ENCODE measurements around the gene CDK18.

The CDK18 gene

GRCh38 chr1:205579711-205580110, 75.2 kb downstream of the CDK18 start:
- Histone ChIP-seq H3K4me1 (ENCODE audit: low read length) (no peaks in the 10 kb centered on the region), H3K79me2 (ENCODE audit: low read length) (no peaks in the 10 kb centered on the region), H3K9me3 (replicated peaks; ENCODE audit: insufficient read depth, low read length) (no peaks in the 10 kb centered on the region), H3K4me2 (ENCODE audit: low read depth, low read length) (no peak overlapping the region), H4K20me1 (ENCODE audit: insufficient read depth, low read length) (no peaks in the 10 kb centered on the region), H3K9me2 (replicated peaks; ENCODE audit: insufficient read depth, low read length) (no peaks in the 10 kb centered on the region), H3K36me3 (replicated peaks; ENCODE audit: insufficient read depth, low read length) (no peaks in the 10 kb centered on the region), H2AFZ (ENCODE audit: low read length) (no peak overlapping the region), H3K27ac (ENCODE audit: low read length) (no peak overlapping the region), H3F3A (ENCODE audit: insufficient read depth, low read length) (no peaks in the 10 kb centered on the region), H3K27me3 (replicated peaks; ENCODE audit: insufficient read depth, low read length) (peaks cover 67% of the 10 kb centered on the region), H3K4me3 (ENCODE audit: low read length) (no peak overlapping the region), H3K9ac (ENCODE audit: low read length) (no peak overlapping the region)
- TF ChIP-seq EZH2phosphoT487 (IDR thresholded peaks at IDR 0.05; ENCODE audit: low read length) (no peak), EZH2 (optimal IDR thresholded peaks at IDR 0.05; ENCODE audit: low read depth, low read length) (no peak), CTCF (IDR thresholded peaks at IDR 0.05; ENCODE audit: low read length) (no peak)
- no peak for DNase-seq

DNA sequence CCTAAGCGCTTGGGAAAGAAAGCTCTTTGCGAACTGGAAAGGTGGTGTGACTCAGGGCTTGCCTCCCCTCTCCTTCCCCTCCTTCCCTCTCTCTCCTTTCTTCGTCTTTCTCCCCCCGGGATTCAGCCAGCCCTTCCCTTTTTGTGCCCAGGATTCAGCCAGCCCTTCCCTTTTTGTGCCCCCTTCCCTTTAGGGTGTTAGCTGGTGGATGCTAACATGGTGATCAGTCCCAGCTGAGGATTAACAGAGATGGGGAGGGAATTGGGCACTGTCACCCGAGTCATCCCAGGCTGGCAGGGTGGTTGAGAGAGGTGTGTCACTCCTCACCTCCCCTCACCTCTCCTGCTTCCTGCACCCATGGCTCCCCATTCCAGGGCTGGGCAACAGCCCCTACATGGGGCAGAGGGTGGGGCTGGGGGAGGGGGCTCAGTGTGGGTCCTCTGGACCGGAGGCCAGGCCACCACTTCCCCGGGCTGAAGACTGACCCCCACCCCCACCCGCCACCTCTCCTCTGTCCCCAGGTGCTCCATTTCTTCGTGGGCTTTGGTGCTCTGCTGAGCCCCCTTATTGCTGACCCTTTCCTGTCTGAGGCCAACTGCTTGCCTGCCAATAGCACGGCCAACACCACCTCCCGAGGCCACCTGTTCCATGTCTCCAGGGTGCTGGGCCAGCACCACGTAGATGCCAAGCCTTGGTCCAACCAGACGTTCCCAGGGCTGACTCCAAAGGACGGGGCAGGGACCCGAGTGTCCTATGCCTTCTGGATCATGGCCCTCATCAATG, 75.9 kb downstream of the CDK18 start:
- Histone ChIP-seq H3K9me2 (replicated peaks; ENCODE audit: insufficient read depth, low read length) (no peaks in the 10 kb centered on the region), H3K9ac (ENCODE audit: low read length) (no peak overlapping the region), H3K27ac (ENCODE audit: low read length) (no peak overlapping the region), H3K4me2 (ENCODE audit: low read depth, low read length) (no peak overlapping the region), H3K27me3 (replicated peaks; ENCODE audit: insufficient read depth, low read length) (peaks cover 66% of the 10 kb centered on the region), H4K20me1 (ENCODE audit: insufficient read depth, low read length) (no peaks in the 10 kb centered on the region), H3F3A (ENCODE audit: insufficient read depth, low read length) (no peaks in the 10 kb centered on the region), H3K79me2 (ENCODE audit: low read length) (no peaks in the 10 kb centered on the region), H2AFZ (ENCODE audit: low read length) (no peak overlapping the region), H3K4me1 (ENCODE audit: low read length) (no peaks in the 10 kb centered on the region), H3K4me3 (ENCODE audit: low read length) (no peak overlapping the region), H3K9me3 (replicated peaks; ENCODE audit: insufficient read depth, low read length) (no peaks in the 10 kb centered on the region), H3K36me3 (replicated peaks; ENCODE audit: insufficient read depth, low read length) (no peaks in the 10 kb centered on the region)
- TF ChIP-seq CTCF (IDR thresholded peaks at IDR 0.05; ENCODE audit: low read length) (no peak), EZH2 (optimal IDR thresholded peaks at IDR 0.05; ENCODE audit: low read depth, low read length) (no peak), EZH2phosphoT487 (IDR thresholded peaks at IDR 0.05; ENCODE audit: low read length) (no peak)
- no peak for DNase-seq

DNA sequence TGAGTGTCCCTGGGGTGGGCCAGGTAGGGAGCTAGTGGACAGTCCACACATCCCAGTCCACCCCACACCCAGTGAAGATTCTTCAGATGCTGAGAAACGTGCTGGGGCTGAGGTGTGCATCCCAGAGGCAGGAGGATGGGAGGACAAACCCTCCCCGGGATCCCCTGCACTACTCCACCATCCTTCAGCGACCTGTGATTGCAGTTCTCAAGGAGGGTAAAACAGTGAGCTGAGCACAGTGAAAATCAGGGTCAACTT, 76.4 kb downstream of the CDK18 start:
- no peaks in the 10 kb centered on the region for H3K9me2 ChIP-seq (replicated peaks; ENCODE audit: insufficient read depth, low read length)
- no peaks in the 10 kb centered on the region for H4K20me1 ChIP-seq (ENCODE audit: insufficient read depth, low read length)
- H3K27me3 ChIP-seq (replicated peaks; ENCODE audit: insufficient read depth, low read length) = peaks cover 61% of the 10 kb centered on the region
- DNase-seq = no peak
- H3K4me3 ChIP-seq (ENCODE audit: low read length) = no peak overlapping the region
- H3K4me2 ChIP-seq (ENCODE audit: low read depth, low read length) = no peak overlapping the region
- no peak overlapping the region for H3K27ac ChIP-seq (ENCODE audit: low read length)
- H3K4me1 ChIP-seq (ENCODE audit: low read length) = no peaks in the 10 kb centered on the region
- no peak overlapping the region for H3K9ac ChIP-seq (ENCODE audit: low read length)
- H3K79me2 ChIP-seq (ENCODE audit: low read length) = no peaks in the 10 kb centered on the region
- H3F3A ChIP-seq (ENCODE audit: insufficient read depth, low read length) = no peaks in the 10 kb centered on the region
- no peaks in the 10 kb centered on the region for H3K9me3 ChIP-seq (replicated peaks; ENCODE audit: insufficient read depth, low read length)
- H2AFZ ChIP-seq (ENCODE audit: low read length) = no peak overlapping the region
- TF ChIP-seq EZH2 (optimal IDR thresholded peaks at IDR 0.05; ENCODE audit: low read depth, low read length) = no peak
- no peak for TF ChIP-seq CTCF (IDR thresholded peaks at IDR 0.05; ENCODE audit: low read length)
- no peak for TF ChIP-seq EZH2phosphoT487 (IDR thresholded peaks at IDR 0.05; ENCODE audit: low read length)
- H3K36me3 ChIP-seq (replicated peaks; ENCODE audit: insufficient read depth, low read length) = no peaks in the 10 kb centered on the region
